ENCODE measurements around the gene ATP2A2. TPM values are rescaled to one million over a fixed set of nuclear protein-coding genes. Genes with fewer than 3 reads are reported as not detected.

The ATP2A2 gene
- total and polyA plus RNA-seq, 2 of the 8 experiments (the other 6 are each of a cell fraction or from before 2014, with no cell fraction given), result 86.1 to 271 TPM

DNA sequence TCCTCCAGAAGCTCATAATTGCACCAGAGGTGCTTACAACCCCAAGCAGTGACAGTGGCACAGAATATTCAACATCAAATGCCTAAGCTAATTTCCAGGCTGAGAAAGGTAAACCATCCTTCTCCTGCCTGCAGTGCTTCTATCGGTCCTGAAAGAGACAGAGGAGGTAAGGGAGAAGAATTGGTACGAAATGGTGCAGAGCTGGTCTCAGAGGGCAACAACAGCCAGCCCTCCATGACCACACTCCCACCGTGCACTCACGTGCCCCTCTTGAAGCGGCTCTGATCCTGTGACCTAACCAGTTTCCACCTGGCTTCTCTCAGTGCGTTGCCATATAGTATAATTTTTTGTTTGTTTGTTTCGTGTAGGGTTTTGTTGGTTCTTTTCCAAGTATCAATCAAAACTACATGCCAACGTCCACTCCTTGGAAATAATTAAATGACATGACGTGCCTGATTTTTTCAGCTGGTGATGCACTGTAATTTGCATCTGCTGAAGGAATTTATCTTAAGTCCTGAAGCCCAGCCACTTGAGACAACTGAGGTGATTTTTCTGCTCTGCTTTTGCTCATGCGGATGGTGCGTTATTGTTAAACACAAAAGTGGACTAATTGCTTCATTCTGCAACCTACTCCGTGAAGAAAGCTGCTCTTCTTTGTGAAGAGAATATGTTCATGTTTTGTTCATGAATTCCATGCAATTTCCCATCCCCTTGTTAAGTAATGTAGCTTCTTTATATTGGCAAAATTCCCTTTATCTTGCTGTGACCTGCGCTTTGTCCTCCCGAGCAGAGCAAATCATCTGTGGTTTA lies 1.3 kb upstream of the ATP2A2 start:
- Histone ChIP-seq H3K4me2 (ENCODE audit: insufficient read depth in 1 of 2, low read depth in 2 of 2, low read length in 2 of 2) (peak overlapping the region; percentile 81 to 89), H3K79me1 (ENCODE audit: low read depth, low read length) (no peaks in the 10 kb centered on the region; the same call in 1 of the 2 replicates), H3K27me3 (replicated peaks in 1 of 4; ENCODE audit: control insufficient read depth in 3 of 4, extremely low read depth in 1 of 4, insufficient read depth in 3 of 4, low read length in 3 of 4) (peaks cover 0 to 3% (median 1%) of the 10 kb centered on the region in 4 experiments; a peak in 2 of 7 replicates), H2BK15ac (ENCODE audit: low read length) (peak overlapping the region; percentile 72; the same call in 1 of the 2 replicates), H4K8ac (ENCODE audit: extremely low read depth, insufficient read depth, low read length) (no peak overlapping the region), H3K18ac (ENCODE audit: extremely low read depth, low read length) (0 out of 2 replicates have a peak overlapping the region, but pooled peaks have one; percentile 99), H3K56ac (replicated peaks; ENCODE audit: insufficient read length, low read depth, low read length) (no peak overlapping the region), H2AFZ (ENCODE audit: low read length) (no peak overlapping the region), H4K20me1 (replicated peaks in 1 of 2; ENCODE audit: control insufficient read depth in 1 of 2, insufficient read depth in 2 of 2, low read length in 2 of 2) (peaks cover 5 to 11% of the 10 kb centered on the region in 2 experiments), H3K14ac (ENCODE audit: insufficient read length) (no peak overlapping the region), H3K9me3 (ENCODE audit: insufficient read depth in 2 of 2, low read depth in 1 of 2, low read length in 1 of 2) (no peaks in the 10 kb centered on the region), H4K91ac (replicated peaks; ENCODE audit: insufficient read length, low read length) (no peak overlapping the region), H2AK5ac (ENCODE audit: low read depth, low read length) (peak overlapping the region; percentile 69; the same call in 1 of the 2 replicates), H3K36me3 (ENCODE audit: control insufficient read depth in 2 of 4, insufficient read depth in 4 of 4, low read length in 3 of 4) (peaks cover 0 to 17% (median 2%) of the 10 kb centered on the region in 4 experiments; a peak in 1 of 8 replicates), H3K79me2 (ENCODE audit: control insufficient read depth in 1 of 2, insufficient read depth in 2 of 2, low read length in 2 of 2) (peaks cover 20 to 29% of the 10 kb centered on the region in 2 experiments), H2BK5ac (ENCODE audit: low read depth, low read length) (no peak overlapping the region), H3K23ac (ENCODE audit: insufficient read length) (no peak overlapping the region), H2BK12ac (ENCODE audit: low read depth, low read length) (peak overlapping the region; percentile 70), H3K4me1 (replicated peaks in 1 of 4; ENCODE audit: control insufficient read depth in 3 of 4, insufficient read depth in 4 of 4, low read length in 3 of 4) (peaks cover 4 to 12% (median 8%) of the 10 kb centered on the region in 4 experiments; a peak in 5 of 7 replicates), H3K9ac (replicated peaks in 1 of 4; ENCODE audit: extremely low read depth in 1 of 4, low read depth in 3 of 4, low read length in 3 of 4) (peak overlapping the region in 2 of 4 experiments; percentile 52 to 80; a peak in 4 of 7 replicates), H2BK20ac (ENCODE audit: low read length) (no peak overlapping the region; the same call in 1 of the 2 replicates), H3K4me3 (ENCODE audit: extremely low read depth in 1 of 4, insufficient read depth in 2 of 4, low read depth in 3 of 4, low read length in 4 of 4) (peak overlapping the region; percentile 78 to 96 (median 92)), H4K5ac (ENCODE audit: insufficient read length, low read depth, low read length) (no peak overlapping the region), H3K27ac (ENCODE audit: low read depth, low read length) (no peak overlapping the region), H3K4ac (replicated peaks; ENCODE audit: insufficient read length, low read depth, low read length) (no peak overlapping the region), H3K23me2 (ENCODE audit: low read depth, low read length) (peaks cover 15% of the 10 kb centered on the region), H2BK120ac (replicated peaks; ENCODE audit: low read depth, low read length) (no peak overlapping the region)
- no peak for FAIRE-seq
- DNase-seq (ENCODE audit: low read depth in 1 of 2, low spot score in 2 of 2), result no peak
- 53% methylated on average over 14 of the region's 14 CpGs; no CpG with 5 or more reads in 1 of the 2 experiments for WGBS, 2 experiments (ENCODE audit: extremely low coverage in 1 of 2, insufficient coverage in 1 of 2, insufficient read length in 1 of 2, insufficient replicate concordance in 2 of 2, low coverage in 1 of 2, low lambda C conversion rate in 2 of 2, missing lambda C conversion rate in 1 of 2)
- CTCF ChIA-PET (ENCODE audit: partially characterized antibody), result interaction anchor here (0.6 to 1.9 kb wide), 8 partner anchors 21 to 180 kb away, joined by 3 to 9 read pairs (median 4); no protein-coding TSS in a partner anchor
- POLR2A ChIA-PET (ENCODE audit: partially characterized antibody), result interaction anchor here (0.7 to 4.5 kb wide), 34 partner anchors 8 to 189 kb away, joined by 3 to 41 read pairs (median 4); partner anchors contain the start of genes FAM216A, GPN3 and IFT81
- TF ChIP-seq SRF (IDR thresholded peaks at IDR 0.05; ENCODE audit: low read depth, low read length), result no peak
- TF ChIP-seq NRF1 (IDR thresholded peaks at IDR 0.05; ENCODE audit: low read depth, low read length), result no peak
- TF ChIP-seq SP1 (IDR thresholded peaks at IDR 0.05; ENCODE audit: low read depth, low read length), result no peak
- no peak for TF ChIP-seq SIN3A (conservative IDR thresholded peaks at IDR 0.05 in 1 of 2, IDR thresholded peaks at IDR 0.05 in 1 of 2; ENCODE audit: low read depth in 1 of 2, low read length in 2 of 2)
- no peak for TF ChIP-seq JUND (IDR thresholded peaks at IDR 0.05; ENCODE audit: low read length)
- TF ChIP-seq, protein P1, sequence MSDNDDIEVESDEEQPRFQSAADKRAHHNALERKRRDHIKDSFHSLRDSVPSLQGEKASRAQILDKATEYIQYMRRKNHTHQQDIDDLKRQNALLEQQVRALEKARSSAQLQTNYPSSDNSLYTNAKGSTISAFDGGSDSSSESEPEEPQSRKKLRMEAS (IDR thresholded peaks at IDR 0.05), result 0 out of 2 replicates have a peak, but pooled peaks have one; percentile 15
